ENCODE data around the gene CCDC78. TPM values are rescaled to one million over a fixed set of nuclear protein-coding genes. Genes with fewer than 3 reads are reported as not detected.

CCDC78 gene
- total and polyA plus RNA-seq, 7 experiments from 2014 or later = 2.6 to 4.4 (median 3.0) TPM; not detected in 2

- H3K4me1 Mint-ChIP-seq = peaks cover 0 to 16% (median 6%) of the 10 kb centered on the region in 7 donors
- peak; percentile 3 for ATAC-seq
- Histone ChIP-seq H3K4me3 (ENCODE audit: low read length) (peak overlapping the region; percentile 81), H3K27ac (ENCODE audit: low read depth, low read length) (peak overlapping the region; percentile 86), H3K4me1 (ENCODE audit: control insufficient read depth in 2 of 2, insufficient read depth in 2 of 2, low read length in 2 of 2) (peaks cover 4 to 10% of the 10 kb centered on the region in 2 donors), H3K36me3 (ENCODE audit: control insufficient read depth in 2 of 3, insufficient read depth in 3 of 3, low read length in 3 of 3) (peaks cover 0 to 29% (median 3%) of the 10 kb centered on the region in 3 experiments), H3K27me3 (ENCODE audit: control insufficient read depth in 2 of 2, insufficient read depth in 2 of 2, low read length in 2 of 2) (no peaks in the 10 kb centered on the region), H3K9me3 (ENCODE audit: control insufficient read depth in 2 of 3, low read length in 3 of 3) (no peaks in the 10 kb centered on the region)
- H3K27ac Mint-ChIP-seq = peak overlapping the region in 4 of 9 donors; percentile 20 to 78 (median 52)
- ChIA-PET CTCF (interaction anchor here (1.0 to 3.8 kb wide), 3 partner anchors 10 to 28 kb away, joined by 3 to 15 read pairs (median 5); partner anchors contain the start of genes CCDC78 and HAGHL), POLR2A (interaction anchor here (1.1 to 2.5 kb wide), 7 partner anchors 9 to 48 kb away, joined by 3 to 11 read pairs (median 4); partner anchors contain the start of genes ANTKMT, CCDC78, CHTF18 and RPUSD1)
- intact Hi-C loops (cut with micrococcal nuclease) = loop anchor here (2.0 kb wide), 5 partner anchors 14 to 340 kb away; partner anchors contain the start of genes CCDC78 (in 1 of the 2), CHTF18 (in 1 of the 2), DECR2 (in 1 of the 2) and HAGHL (in 1 of the 2)
- no peak for DNase-seq
- H3K27me3 Mint-ChIP-seq = no peaks in the 10 kb centered on the region
- H3K9me3 Mint-ChIP-seq = no peaks in the 10 kb centered on the region
- peaks cover 0 to 12% (median under 1%) of the 10 kb centered on the region in 5 donors for H3K36me3 Mint-ChIP-seq
- H3K4me3 Mint-ChIP-seq = peak overlapping the region; percentile 63 to 85 (median 80)
These were observed 14.2 kb upstream of the CCDC78 start for GRCh38 chr16:740459-740763.

GRCh38 chr16:739560-740458 is 13.6 kb upstream of the CCDC78 start:
- H3K4me3 ChIP-seq (ENCODE audit: low read length) = peak overlapping the region; percentile 81
- peaks cover 4 to 10% of the 10 kb centered on the region in 2 donors for H3K4me1 ChIP-seq (ENCODE audit: control insufficient read depth in 2 of 2, insufficient read depth in 2 of 2, low read length in 2 of 2)
- Mint-ChIP-seq H3K27me3 (no peaks in the 10 kb centered on the region), H3K9me3 (no peaks in the 10 kb centered on the region), H3K4me1 (peaks cover 0 to 19% (median 9%) of the 10 kb centered on the region in 7 donors), H3K4me3 (peak overlapping the region; percentile 55 to 83 (median 74)), H3K27ac (peak overlapping the region in 5 of 9 donors; percentile 22 to 56 (median 46)), H3K36me3 (peaks cover 0 to 16% (median 3%) of the 10 kb centered on the region in 5 donors)
- no peaks in the 10 kb centered on the region for H3K27me3 ChIP-seq (ENCODE audit: control insufficient read depth in 2 of 2, insufficient read depth in 2 of 2, low read length in 2 of 2)
- ATAC-seq = no peak
- intact Hi-C loops (cut with micrococcal nuclease) = loop anchor here (2.0 kb wide), 5 partner anchors 13 to 339 kb away; partner anchors contain the start of genes CCDC78 (in 1 of the 2), CHTF18 (in 1 of the 2), DECR2 (in 1 of the 2) and HAGHL (in 1 of the 2)
- H3K9me3 ChIP-seq (ENCODE audit: control insufficient read depth in 2 of 3, low read length in 3 of 3) = no peaks in the 10 kb centered on the region
- ChIA-PET CTCF (interaction anchor here (0.7 to 1.4 kb wide), 3 partner anchors 9 to 14 kb away, joined by 3 to 5 read pairs (median 4); partner anchors contain the start of genes CCDC78 and HAGHL), POLR2A (interaction anchor here (1.3 to 2.5 kb wide), 4 partner anchors 9 to 44 kb away, joined by 3 to 11 read pairs (median 7); partner anchors contain the start of gene ANTKMT)
- no peak for DNase-seq
- peak overlapping the region; percentile 86 for H3K27ac ChIP-seq (ENCODE audit: low read depth, low read length)
- peaks cover 0 to 35% (median 3%) of the 10 kb centered on the region in 3 experiments for H3K36me3 ChIP-seq (ENCODE audit: control insufficient read depth in 2 of 3, insufficient read depth in 3 of 3, low read length in 3 of 3)

- H3K4me3 Mint-ChIP-seq = peak overlapping the region in 3 of 10 donors; percentile 1 to 38 (median 28)
- Histone ChIP-seq H3K27ac (ENCODE audit: low read depth, low read length) (no peak overlapping the region), H3K9me3 (ENCODE audit: control insufficient read depth in 2 of 3, low read length in 3 of 3) (no peaks in the 10 kb centered on the region), H3K4me3 (ENCODE audit: low read length) (no peak overlapping the region), H3K27me3 (ENCODE audit: control insufficient read depth in 2 of 2, insufficient read depth in 2 of 2, low read length in 2 of 2) (no peaks in the 10 kb centered on the region), H3K36me3 (ENCODE audit: control insufficient read depth in 2 of 3, insufficient read depth in 3 of 3, low read length in 3 of 3) (peaks cover 0 to 61% (median 7%) of the 10 kb centered on the region in 3 experiments), H3K4me1 (ENCODE audit: control insufficient read depth in 2 of 2, insufficient read depth in 2 of 2, low read length in 2 of 2) (peaks cover 4 to 10% of the 10 kb centered on the region in 2 donors)
- POLR2A ChIA-PET = interaction anchor here (0.9 to 1.4 kb wide), 3 partner anchors 16 to 47 kb away, joined by 3 to 6 read pairs (median 3); partner anchors contain the start of genes ANTKMT and WDR24
- no peak for ATAC-seq
- no peak for DNase-seq
- intact Hi-C loops (cut with micrococcal nuclease) = no loop called here
- CTCF ChIA-PET = no interaction called here
- H3K4me1 Mint-ChIP-seq = peaks cover 0 to 19% (median 9%) of the 10 kb centered on the region in 7 donors
- no peaks in the 10 kb centered on the region for H3K27me3 Mint-ChIP-seq
- peaks cover 0 to 16% (median 3%) of the 10 kb centered on the region in 5 donors for H3K36me3 Mint-ChIP-seq
- H3K9me3 Mint-ChIP-seq = no peaks in the 10 kb centered on the region
- no peak overlapping the region for H3K27ac Mint-ChIP-seq
These were observed 10.8 kb upstream of the CCDC78 start for GRCh38 chr16:736936-737481.

- ChIA-PET CTCF (interaction anchor here (0.6 to 1.1 kb wide), 5 partner anchors 20 to 205 kb away, joined by 3 to 5 read pairs (median 3); no protein-coding TSS in a partner anchor), POLR2A (interaction anchor here (0.6 to 1.4 kb wide), 3 partner anchors 15 to 702 kb away, joined by 3 to 6 read pairs (median 3); partner anchors contain the start of gene ANTKMT)
- intact Hi-C loops (cut with micrococcal nuclease) = no loop called here
- Mint-ChIP-seq H3K27me3 (no peaks in the 10 kb centered on the region), H3K4me1 (peaks cover 0 to 19% (median 9%) of the 10 kb centered on the region in 7 donors), H3K9me3 (no peaks in the 10 kb centered on the region), H3K36me3 (peaks cover 0 to 16% (median 3%) of the 10 kb centered on the region in 5 donors), H3K4me3 (peak overlapping the region in 1 of 10 donors; percentile 56), H3K27ac (peak overlapping the region in 1 of 9 donors; percentile 74)
- H3K9me3 ChIP-seq (ENCODE audit: control insufficient read depth in 2 of 3, low read length in 3 of 3) = no peaks in the 10 kb centered on the region
- H3K36me3 ChIP-seq (ENCODE audit: control insufficient read depth in 2 of 3, insufficient read depth in 3 of 3, low read length in 3 of 3) = peaks cover 0 to 62% (median 7%) of the 10 kb centered on the region in 3 experiments
- no peaks in the 10 kb centered on the region for H3K27me3 ChIP-seq (ENCODE audit: control insufficient read depth in 2 of 2, insufficient read depth in 2 of 2, low read length in 2 of 2)
- DNase-seq = peak in 1 of 9 donors; percentile 50
- H3K4me1 ChIP-seq (ENCODE audit: control insufficient read depth in 2 of 2, insufficient read depth in 2 of 2, low read length in 2 of 2) = peaks cover 4 to 10% of the 10 kb centered on the region in 2 donors
- ATAC-seq = no peak
- no peak overlapping the region for H3K27ac ChIP-seq (ENCODE audit: low read depth, low read length)
- H3K4me3 ChIP-seq (ENCODE audit: low read length) = no peak overlapping the region
These were observed 9.8 kb upstream of the CCDC78 start for GRCh38 chr16:735982-736453.

GRCh38 chr16:734981-735881 is 9.0 kb upstream of the CCDC78 start:
- ChIA-PET POLR2A (interaction anchor here (0.9 to 1.4 kb wide), 3 partner anchors 9 to 39 kb away, joined by 3 to 6 read pairs (median 3); partner anchors contain the start of genes ANTKMT and CCDC78), CTCF (interaction anchor here (0.6 to 3.5 kb wide), 3 partner anchors 22 to 205 kb away, joined by 3 to 12 read pairs (median 3); no protein-coding TSS in a partner anchor)
- Mint-ChIP-seq H3K9me3 (no peaks in the 10 kb centered on the region), H3K36me3 (peaks cover 0 to 16% (median 3%) of the 10 kb centered on the region in 5 donors), H3K4me1 (peaks cover 0 to 19% (median 9%) of the 10 kb centered on the region in 7 donors), H3K27ac (no peak overlapping the region), H3K27me3 (no peaks in the 10 kb centered on the region), H3K4me3 (peak overlapping the region in 1 of 10 donors; percentile 25)
- Histone ChIP-seq H3K36me3 (ENCODE audit: control insufficient read depth in 2 of 3, insufficient read depth in 3 of 3, low read length in 3 of 3) (peaks cover 0 to 59% (median 7%) of the 10 kb centered on the region in 3 experiments), H3K4me1 (ENCODE audit: control insufficient read depth in 2 of 2, insufficient read depth in 2 of 2, low read length in 2 of 2) (peaks cover 3 to 9% of the 10 kb centered on the region in 2 donors), H3K27ac (ENCODE audit: low read depth, low read length) (no peak overlapping the region), H3K4me3 (ENCODE audit: low read length) (no peak overlapping the region), H3K9me3 (ENCODE audit: control insufficient read depth in 2 of 3, low read length in 3 of 3) (no peaks in the 10 kb centered on the region), H3K27me3 (ENCODE audit: control insufficient read depth in 2 of 2, insufficient read depth in 2 of 2, low read length in 2 of 2) (no peaks in the 10 kb centered on the region)
- ATAC-seq = no peak
- intact Hi-C loops (cut with micrococcal nuclease) = no loop called here
- no peak for DNase-seq
